Upper lobe of right lung (tissue), 1 donor: ENCODE measurements around the gene CEP112. TPM values are rescaled to one million over a fixed set of nuclear protein-coding genes. Genes with fewer than 3 reads are reported as not detected.

ENCODE experiments used
- ATAC-seq: fragments of 200-7000 bp; cut with Tn5 transposase; one replicate; pipeline ENCODE4 v1.9.1; 2020; ENCODE audit warnings: mild to moderate bottlenecking, moderate library complexity
- DNase-seq: peaks from one replicate; pipeline ENCODE4 v3.0.0-alpha.2; 2020
- H3K27ac ChIP-seq: fragments of 200-600 bp; one replicate; pipeline ENCODE4 v1.8.0; 2022
- H3K27me3 ChIP-seq: fragments of 200-600 bp; one replicate; pipeline ENCODE4 v1.8.0; 2022; ENCODE audit warnings: mild to moderate bottlenecking
- H3K36me3 ChIP-seq: fragments of 200-600 bp; one replicate; pipeline ENCODE4 v1.8.0; 2022
- H3K4me1 ChIP-seq: fragments of 200-600 bp; one replicate; pipeline ENCODE4 v1.8.0; 2022
- H3K4me3 ChIP-seq: fragments of 200-600 bp; one replicate; pipeline ENCODE4 v1.8.0; 2022; ENCODE audit warnings: mild to moderate bottlenecking
- H3K9me3 ChIP-seq: fragments of 200-600 bp; one replicate; pipeline ENCODE4 v1.8.0; 2022
- CTCF ChIP-seq: fragments of 200-600 bp; IDR thresholded peaks from one replicate; pipeline ENCODE4 v1.8.0; 2022; ENCODE audit warnings: antibody characterized with exemption
- intact Hi-C: fragments of 100-400 bp; cut with DNase I; formaldehyde crosslinking; loops from one replicate; pipeline ENCODE4 v1.11.0; 2022
- total RNA-seq: library from RNA; stranded (reverse); fragmentation: NEBNext Ultra II Directional; extraction: Animal tissue kit (Norgen Biotek cat#: 25700); gene quantifications from one replicate; pipeline ENCODE4 v1.2.1, GENCODE V29; 2021
- donor health status: DM: no; HTN: yes; CAD: no; lungs with severe emphysema.

CEP112 gene
- total RNA-seq, 1 donor from 2014 or later: 32.9 TPM

DNA sequence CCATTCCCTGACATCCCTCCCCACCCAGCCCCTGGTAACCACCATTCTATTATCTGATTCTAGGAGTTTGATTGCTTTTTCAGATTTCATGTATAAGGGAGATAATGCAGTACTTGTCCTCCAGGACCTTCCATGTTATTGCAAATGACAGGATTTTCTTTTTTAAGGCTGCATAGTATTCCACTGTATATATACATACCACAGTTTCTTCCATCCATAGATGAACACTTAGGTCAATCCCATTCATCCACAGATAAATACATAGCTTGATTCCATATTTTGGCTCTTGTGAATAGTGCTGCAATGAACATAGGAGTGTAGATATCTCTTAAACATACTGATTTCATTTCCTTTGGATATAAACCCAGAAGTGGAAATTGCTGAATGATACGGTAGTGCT, 183.3 kb downstream of the CEP112 start:
- TF ChIP-seq CTCF: no peak
- H3K27me3 ChIP-seq: no peaks in the 10 kb centered on the region
- ATAC-seq (no peak), DNase-seq (no peak)
- H3K9me3 ChIP-seq: no peaks in the 10 kb centered on the region
- H3K27ac ChIP-seq: no peak overlapping the region
- no peaks in the 10 kb centered on the region for H3K36me3 ChIP-seq
- intact Hi-C loops: no loop called here
- no peaks in the 10 kb centered on the region for H3K4me1 ChIP-seq
- H3K4me3 ChIP-seq: no peak overlapping the region

GRCh38 chr17:66006654-66007053, 185.3 kb downstream of the CEP112 start:
- H3K4me3 ChIP-seq: no peak overlapping the region
- DNase-seq (no peak), ATAC-seq (no peak)
- no peaks in the 10 kb centered on the region for H3K36me3 ChIP-seq
- no peaks in the 10 kb centered on the region for H3K27me3 ChIP-seq
- TF ChIP-seq CTCF: no peak
- no peaks in the 10 kb centered on the region for H3K4me1 ChIP-seq
- intact Hi-C loops: no loop called here
- H3K9me3 ChIP-seq: no peaks in the 10 kb centered on the region
- no peak overlapping the region for H3K27ac ChIP-seq

DNA sequence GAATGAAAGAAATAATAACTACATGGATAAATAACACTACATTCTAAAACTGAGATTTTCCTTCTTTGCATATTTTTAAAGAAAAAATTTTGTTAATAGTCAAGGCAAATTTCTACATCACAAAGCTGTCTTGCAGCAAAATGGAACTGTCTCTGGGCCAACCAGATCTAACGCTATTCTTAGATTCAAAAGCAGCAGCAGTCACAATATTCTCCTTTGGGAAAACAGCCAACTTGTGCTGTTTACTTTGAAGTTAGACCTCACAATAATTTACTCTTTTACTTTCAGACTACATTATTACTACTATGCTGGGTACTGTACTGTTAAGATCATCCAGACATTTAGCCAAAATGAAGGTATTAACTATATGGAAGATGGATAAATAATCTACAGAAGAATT, 189.1 kb downstream of the CEP112 start:
- TF ChIP-seq CTCF: no peak

DNA sequence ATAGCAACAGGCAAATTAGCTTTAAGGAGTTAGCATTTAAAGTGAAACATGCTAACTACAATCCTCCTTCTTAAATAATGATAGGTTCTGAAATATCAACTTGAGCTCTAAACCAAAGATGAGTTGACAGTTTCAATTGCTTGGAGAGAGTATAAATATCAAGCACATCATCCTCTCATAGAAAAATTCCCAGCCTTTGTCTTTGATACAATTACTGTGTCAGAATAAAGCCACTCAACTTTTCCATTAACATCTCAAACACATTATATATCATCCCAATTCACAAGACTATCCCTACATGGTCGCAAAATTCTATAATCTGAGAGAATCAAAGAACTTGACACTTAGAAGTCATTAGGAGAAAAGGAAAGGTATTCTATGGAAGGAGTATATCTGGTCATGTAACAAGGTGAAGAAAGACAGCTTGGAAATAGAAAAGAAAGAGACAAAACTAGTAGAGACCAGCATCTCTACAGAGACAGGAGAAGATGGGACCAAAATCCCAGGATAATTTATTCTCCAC, 189.8 kb downstream of the CEP112 start:
- Histone ChIP-seq H3K27ac (no peak overlapping the region), H3K9me3 (no peaks in the 10 kb centered on the region), H3K4me1 (no peaks in the 10 kb centered on the region), H3K27me3 (no peaks in the 10 kb centered on the region), H3K36me3 (no peaks in the 10 kb centered on the region), H3K4me3 (no peak overlapping the region)
- TF ChIP-seq CTCF: no peak
- DNase-seq (no peak), ATAC-seq (no peak)
- intact Hi-C loops: no loop called here

More for the DNA sequence above, 189.1 kb downstream of the CEP112 start:
- ATAC-seq: no peak
- no peaks in the 10 kb centered on the region for H3K4me1 ChIP-seq
- no peaks in the 10 kb centered on the region for H3K36me3 ChIP-seq
- no peak for DNase-seq
- H3K27me3 ChIP-seq: no peaks in the 10 kb centered on the region
- H3K4me3 ChIP-seq: no peak overlapping the region
- H3K27ac ChIP-seq: no peak overlapping the region
- no peaks in the 10 kb centered on the region for H3K9me3 ChIP-seq
- intact Hi-C loops: no loop called here

GRCh38 chr17:66000216-66000615, 191.7 kb downstream of the CEP112 start:
- Histone ChIP-seq H3K36me3 (no peaks in the 10 kb centered on the region), H3K27ac (no peak overlapping the region), H3K4me1 (no peaks in the 10 kb centered on the region), H3K27me3 (no peaks in the 10 kb centered on the region), H3K9me3 (no peaks in the 10 kb centered on the region), H3K4me3 (no peak overlapping the region)
- DNase-seq (no peak), ATAC-seq (no peak)
- intact Hi-C loops: no loop called here
- TF ChIP-seq CTCF: no peak

DNA sequence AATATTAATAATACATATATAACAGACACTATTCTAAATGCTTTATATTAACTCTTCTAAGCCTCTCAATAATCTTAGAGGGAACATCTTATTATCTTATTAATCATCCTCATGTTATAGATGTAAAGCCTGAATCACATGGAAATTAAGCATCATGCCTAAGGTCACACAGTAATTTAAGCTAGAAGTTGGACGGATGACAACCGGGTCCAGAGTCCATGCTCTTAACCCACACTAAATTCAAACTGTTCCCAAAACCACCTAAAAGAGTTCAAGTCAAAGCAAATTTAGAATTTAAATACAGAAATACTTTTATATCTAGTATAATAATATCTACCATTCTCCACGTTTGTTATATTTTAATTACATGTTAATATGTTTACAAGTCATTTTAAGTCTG, 193.3 kb downstream of the CEP112 start:
- Histone ChIP-seq H3K27ac (no peak overlapping the region), H3K4me3 (no peak overlapping the region), H3K9me3 (no peaks in the 10 kb centered on the region), H3K36me3 (no peaks in the 10 kb centered on the region), H3K27me3 (no peaks in the 10 kb centered on the region), H3K4me1 (no peaks in the 10 kb centered on the region)
- ATAC-seq (no peak), DNase-seq (no peak)
- no peak for TF ChIP-seq CTCF
- intact Hi-C loops: no loop called here
